Measurements from ENCODE around the gene CCDC40.

DNA sequence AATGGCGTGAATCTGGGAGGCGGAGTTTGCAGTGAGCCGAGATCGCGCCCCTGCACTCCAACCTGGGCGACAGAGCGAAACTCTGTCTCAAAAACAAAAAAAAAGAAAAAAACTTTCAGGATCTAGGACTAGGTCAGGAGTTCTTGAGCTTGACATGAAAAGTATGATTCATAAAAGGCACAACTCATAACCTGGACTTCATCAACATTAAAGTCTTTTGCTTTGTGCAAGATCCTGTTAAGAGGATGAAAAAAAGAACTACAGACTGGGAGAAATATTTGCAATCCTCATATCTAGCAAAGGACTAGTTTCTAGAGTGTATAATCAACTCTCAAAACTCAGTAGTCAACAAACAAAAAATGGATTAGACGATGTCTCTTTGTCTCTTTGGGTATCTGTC is 40.7 kb upstream of the CCDC40 start:
- TF ChIP-seq, protein P1, sequence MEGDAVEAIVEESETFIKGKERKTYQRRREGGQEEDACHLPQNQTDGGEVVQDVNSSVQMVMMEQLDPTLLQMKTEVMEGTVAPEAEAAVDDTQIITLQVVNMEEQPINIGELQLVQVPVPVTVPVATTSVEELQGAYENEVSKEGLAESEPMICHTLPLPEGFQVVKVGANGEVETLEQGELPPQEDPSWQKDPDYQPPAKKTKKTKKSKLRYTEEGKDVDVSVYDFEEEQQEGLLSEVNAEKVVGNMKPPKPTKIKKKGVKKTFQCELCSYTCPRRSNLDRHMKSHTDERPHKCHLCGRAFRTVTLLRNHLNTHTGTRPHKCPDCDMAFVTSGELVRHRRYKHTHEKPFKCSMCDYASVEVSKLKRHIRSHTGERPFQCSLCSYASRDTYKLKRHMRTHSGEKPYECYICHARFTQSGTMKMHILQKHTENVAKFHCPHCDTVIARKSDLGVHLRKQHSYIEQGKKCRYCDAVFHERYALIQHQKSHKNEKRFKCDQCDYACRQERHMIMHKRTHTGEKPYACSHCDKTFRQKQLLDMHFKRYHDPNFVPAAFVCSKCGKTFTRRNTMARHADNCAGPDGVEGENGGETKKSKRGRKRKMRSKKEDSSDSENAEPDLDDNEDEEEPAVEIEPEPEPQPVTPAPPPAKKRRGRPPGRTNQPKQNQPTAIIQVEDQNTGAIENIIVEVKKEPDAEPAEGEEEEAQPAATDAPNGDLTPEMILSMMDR (IDR thresholded peaks at IDR 0.05) = no peak
- TF ChIP-seq POLR2AphosphoS5 (IDR thresholded peaks at IDR 0.05) = no peak
- no peak for TF ChIP-seq POLR2A (IDR thresholded peaks at IDR 0.05)
- no peak for TF ChIP-seq EP300 (IDR thresholded peaks at IDR 0.05)
